ENCODE data around the gene GPR146.

GPR146 gene

DNA sequence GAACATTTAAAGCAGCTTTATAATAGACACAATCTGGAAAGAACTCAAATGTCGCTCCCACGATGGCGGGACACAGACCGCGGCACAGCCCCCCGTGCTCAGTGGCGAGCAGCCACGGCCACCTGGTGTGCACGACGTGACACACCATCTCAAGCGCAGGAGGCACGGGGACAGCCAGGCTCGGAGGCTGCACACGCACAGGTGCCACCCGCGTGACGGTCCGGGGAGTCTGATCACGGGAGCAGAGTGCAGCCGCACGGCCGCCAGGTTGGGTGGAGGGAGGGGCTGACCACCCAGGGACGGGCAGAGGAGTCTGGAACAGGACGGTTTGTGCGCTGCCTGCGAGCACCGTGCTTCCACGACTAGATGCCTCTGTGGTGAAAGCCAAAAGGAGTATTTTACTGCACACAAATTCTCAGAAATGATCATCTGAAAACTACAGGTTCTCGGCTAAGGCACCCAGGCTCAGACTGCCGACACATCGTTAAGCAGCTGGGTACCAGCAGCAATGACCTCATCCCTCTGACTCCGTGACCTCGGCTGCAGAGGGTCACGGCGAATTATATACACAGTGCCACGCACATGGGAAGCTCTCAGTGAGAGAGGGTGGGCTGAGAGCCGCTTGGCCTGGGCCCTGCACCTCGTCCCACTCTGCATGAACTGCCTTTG, 36.0 kb downstream of the GPR146 start:
- TF ChIP-seq Cebpa-rat (IDR thresholded peaks at IDR 0.05), result no peak
- Histone ChIP-seq H3K9ac (0 out of 2 replicates have a peak overlapping the region, but pooled peaks have one; percentile 63), H3K27me3 (no peaks in the 10 kb centered on the region), H3K4me2 (peak overlapping the region; percentile 86), H3K9me3 (no peaks in the 10 kb centered on the region), H3K36me3 (peaks cover 16% of the 10 kb centered on the region; the same call in 1 of the 2 replicates), H3K27ac (peak overlapping the region; percentile 75; the same call in 1 of the 2 replicates), H3K4me3 (no peak overlapping the region), H4K20me1 (peaks cover 15% of the 10 kb centered on the region; the same call in 1 of the 2 replicates), H3K4me1 (peaks cover 96% of the 10 kb centered on the region)

DNA sequence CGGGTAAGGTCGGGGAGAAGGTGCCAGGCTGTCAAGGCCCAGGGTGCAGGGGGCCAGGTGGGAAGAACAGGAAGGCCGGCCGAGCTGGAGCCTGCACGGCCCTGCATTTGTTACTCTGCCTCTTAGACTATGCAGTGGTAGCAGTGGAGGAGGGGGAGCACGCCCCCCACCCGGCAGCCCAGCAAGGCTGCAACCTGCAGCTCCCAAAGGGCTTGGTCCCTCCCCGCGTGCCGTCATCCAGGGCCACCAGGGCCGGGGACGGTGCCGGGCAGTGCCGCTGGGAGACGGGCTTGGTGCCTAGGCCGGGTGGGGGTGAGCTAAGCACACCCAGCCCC, 36.5 kb downstream of the GPR146 start:
- peak overlapping the region; percentile 86 for H3K4me2 ChIP-seq
- no peak overlapping the region for H3K4me3 ChIP-seq
- H3K9me3 ChIP-seq, result no peaks in the 10 kb centered on the region
- no peaks in the 10 kb centered on the region for H3K27me3 ChIP-seq
- H3K27ac ChIP-seq, result no peak overlapping the region
- peaks cover 15% of the 10 kb centered on the region; the same call in 1 of the 2 replicates for H4K20me1 ChIP-seq
- peaks cover 99% of the 10 kb centered on the region for H3K4me1 ChIP-seq
- H3K36me3 ChIP-seq, result peaks cover 16% of the 10 kb centered on the region; the same call in 1 of the 2 replicates
- TF ChIP-seq Cebpa-rat (IDR thresholded peaks at IDR 0.05), result no peak
- no peak overlapping the region for H3K9ac ChIP-seq

DNA sequence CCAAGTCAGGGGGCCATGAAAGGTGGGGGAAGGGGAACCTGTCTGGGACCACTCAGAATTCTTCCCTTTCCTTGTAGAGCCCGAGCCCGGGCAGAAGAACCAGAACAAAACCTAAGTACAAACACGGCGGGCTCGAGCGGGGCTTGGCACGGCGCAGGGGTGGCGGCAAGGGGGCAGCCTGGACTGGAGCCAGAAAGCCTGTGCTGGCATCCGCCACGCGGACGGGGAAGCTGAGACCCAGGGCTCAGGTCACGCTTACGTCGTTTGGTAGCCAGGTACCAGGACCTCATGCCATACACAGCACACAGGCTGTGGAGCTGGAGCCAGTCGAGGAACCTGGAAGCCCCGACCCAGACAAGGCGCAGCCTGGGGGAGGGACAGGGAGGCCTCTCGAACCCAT, 37.0 kb downstream of the GPR146 start:
- Histone ChIP-seq H3K4me2 (peak overlapping the region; percentile 86; the same call in 1 of the 2 replicates), H3K9me3 (no peaks in the 10 kb centered on the region), H3K36me3 (peaks cover 16% of the 10 kb centered on the region; the same call in 1 of the 2 replicates), H3K27ac (no peak overlapping the region), H3K4me1 (peaks cover 99% of the 10 kb centered on the region), H4K20me1 (peaks cover 15% of the 10 kb centered on the region; the same call in 1 of the 2 replicates), H3K9ac (no peak overlapping the region), H3K27me3 (no peaks in the 10 kb centered on the region), H3K4me3 (no peak overlapping the region)
- no peak for TF ChIP-seq Cebpa-rat (IDR thresholded peaks at IDR 0.05)

GRCh38 chr7:1081931-1082401, 37.6 kb downstream of the GPR146 start:
- TF ChIP-seq Cebpa-rat (IDR thresholded peaks at IDR 0.05), result no peak
- no peak overlapping the region for H3K4me3 ChIP-seq
- H3K27ac ChIP-seq, result no peak overlapping the region
- H3K9ac ChIP-seq, result no peak overlapping the region
- H4K20me1 ChIP-seq, result peaks cover 15% of the 10 kb centered on the region; the same call in 1 of the 2 replicates
- no peaks in the 10 kb centered on the region for H3K9me3 ChIP-seq
- peak overlapping the region; percentile 0; the same call in 1 of the 2 replicates for H3K4me2 ChIP-seq
- H3K36me3 ChIP-seq, result peaks cover 16% of the 10 kb centered on the region; the same call in 1 of the 2 replicates
- H3K4me1 ChIP-seq, result peaks cover 99% of the 10 kb centered on the region
- H3K27me3 ChIP-seq, result no peaks in the 10 kb centered on the region

GRCh38 chr7:1083729-1084657, 39.6 kb downstream of the GPR146 start:
- no peak for TF ChIP-seq Cebpa-rat (IDR thresholded peaks at IDR 0.05)
- no peaks in the 10 kb centered on the region for H3K9me3 ChIP-seq
- peak overlapping the region; percentile 81; the same call in 1 of the 2 replicates for H3K27ac ChIP-seq
- H3K4me1 ChIP-seq, result peaks cover 99% of the 10 kb centered on the region
- no peaks in the 10 kb centered on the region for H3K27me3 ChIP-seq
- H3K36me3 ChIP-seq, result peaks cover 16% of the 10 kb centered on the region; the same call in 1 of the 2 replicates
- H3K4me2 ChIP-seq, result peak overlapping the region; percentile 90
- no peak overlapping the region for H3K4me3 ChIP-seq
- peak overlapping the region; percentile 28; the same call in 1 of the 2 replicates for H3K9ac ChIP-seq
- peaks cover 26% of the 10 kb centered on the region; the same call in 1 of the 2 replicates for H4K20me1 ChIP-seq

DNA sequence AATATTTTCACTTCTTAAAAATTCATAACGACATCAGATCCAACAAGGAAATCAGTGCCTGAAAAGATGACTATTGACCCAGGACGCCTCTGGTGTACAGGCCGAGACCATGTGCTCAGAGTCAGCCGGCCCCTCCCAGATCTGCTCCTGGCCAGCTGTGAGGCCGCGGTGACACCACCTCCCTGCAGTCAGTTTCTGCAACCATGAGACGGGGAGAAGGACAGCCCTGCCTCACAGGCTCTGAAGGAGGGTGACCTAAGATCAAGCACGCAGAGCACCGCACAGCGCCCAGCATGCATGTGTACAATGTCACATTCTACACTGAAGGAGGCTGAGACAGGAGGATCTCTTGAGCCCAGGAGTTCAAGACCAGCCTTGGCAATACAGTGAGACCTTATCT, 40.9 kb downstream of the GPR146 start:
- Histone ChIP-seq H3K9ac (no peak overlapping the region), H3K4me1 (peaks cover 87% of the 10 kb centered on the region), H3K27me3 (no peaks in the 10 kb centered on the region), H3K4me3 (no peak overlapping the region), H3K9me3 (no peaks in the 10 kb centered on the region), H3K36me3 (peaks cover 18% of the 10 kb centered on the region; the same call in 1 of the 2 replicates), H3K27ac (peak overlapping the region; percentile 81; the same call in 1 of the 2 replicates), H4K20me1 (peaks cover 26% of the 10 kb centered on the region; the same call in 1 of the 2 replicates), H3K4me2 (peak overlapping the region; percentile 90)
- TF ChIP-seq Cebpa-rat (IDR thresholded peaks at IDR 0.05), result no peak

- Histone ChIP-seq H3K9ac (peak overlapping the region; percentile 66), H3K4me3 (peak overlapping the region; percentile 55; the same call in 1 of the 2 replicates), H4K20me1 (peaks cover 22% of the 10 kb centered on the region; the same call in 1 of the 2 replicates), H3K4me2 (peak overlapping the region; percentile 90), H3K9me3 (no peaks in the 10 kb centered on the region), H3K4me1 (peaks cover 82% of the 10 kb centered on the region), H3K36me3 (peaks cover 22% of the 10 kb centered on the region; the same call in 1 of the 2 replicates), H3K27me3 (no peaks in the 10 kb centered on the region), H3K27ac (peak overlapping the region; percentile 81; the same call in 1 of the 2 replicates)
- TF ChIP-seq Cebpa-rat (IDR thresholded peaks at IDR 0.05), result no peak
Measured at GRCh38 chr7:1085910-1086421, 41.6 kb downstream of the GPR146 start.

DNA sequence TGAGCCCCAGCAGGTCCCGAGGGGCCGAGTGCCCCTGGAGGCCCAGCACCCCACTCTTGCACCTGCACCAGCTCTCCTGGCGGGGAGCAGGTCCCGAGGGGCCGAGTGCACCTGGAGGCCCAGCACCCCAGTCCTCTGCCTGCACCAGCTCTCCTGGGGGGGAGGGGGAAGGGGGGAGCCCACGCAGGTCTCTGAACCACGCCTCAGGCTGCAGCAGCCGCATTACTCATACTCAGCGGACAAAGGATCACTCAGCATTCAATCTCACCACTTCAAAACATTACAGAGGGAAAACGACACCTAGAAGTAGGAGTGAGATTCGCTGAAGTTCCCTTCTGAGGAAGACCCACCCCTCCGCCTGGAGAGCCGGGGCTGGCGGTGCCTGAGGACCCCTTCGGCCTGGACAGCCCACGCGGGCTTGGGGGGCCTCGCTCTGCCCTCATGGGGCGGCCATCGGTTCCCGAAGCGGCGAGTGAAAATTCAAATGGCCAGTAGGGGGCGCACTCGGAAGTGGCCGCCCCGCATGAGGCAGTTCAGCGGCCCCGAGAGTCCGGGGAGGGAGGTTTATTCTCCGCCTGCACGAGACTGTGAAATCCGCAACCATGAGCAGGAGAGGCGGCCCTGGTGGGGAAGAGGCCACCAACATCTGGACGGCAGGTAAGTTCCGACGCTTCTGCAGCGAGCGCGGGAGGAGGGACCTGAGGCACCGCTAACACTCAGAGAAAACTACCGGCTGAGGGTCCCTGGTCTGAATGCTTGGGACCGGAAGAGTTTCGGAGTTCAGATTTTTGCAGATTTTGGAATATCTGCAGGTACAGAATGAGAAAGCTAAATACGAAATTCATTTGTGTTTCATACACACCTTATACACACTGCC, 42.5 kb downstream of the GPR146 start:
- peak overlapping the region; percentile 81 for H3K27ac ChIP-seq
- H3K27me3 ChIP-seq, result no peaks in the 10 kb centered on the region
- H3K9ac ChIP-seq, result peak overlapping the region; percentile 66
- H3K9me3 ChIP-seq, result no peaks in the 10 kb centered on the region
- peak overlapping the region; percentile 55 for H3K4me3 ChIP-seq
- TF ChIP-seq Cebpa-rat (IDR thresholded peaks at IDR 0.05), result no peak
- peak overlapping the region; percentile 90 for H3K4me2 ChIP-seq
- H3K36me3 ChIP-seq, result peaks cover 26% of the 10 kb centered on the region
- H4K20me1 ChIP-seq, result peaks cover 20% of the 10 kb centered on the region; the same call in 1 of the 2 replicates
- H3K4me1 ChIP-seq, result peaks cover 83% of the 10 kb centered on the region

Data from BLaER1 (cell line).